Activated CD4-positive, alpha-beta memory T cell treated with anti-CD3 and anti-CD28 coated beads for 36 hours (primary cell): Measurements from ENCODE around the gene TMEM231. TPM values are rescaled to one million over a fixed set of nuclear protein-coding genes. Genes with fewer than 3 reads are reported as not detected.
A peak's percentile ranks its signal among the peaks of the same experiment; 100 is the strongest.
"Not testable (repeated sequence)": the region's sequence is repeated elsewhere in the genome, so short reads cannot be mapped to it uniquely, and the experiment has no call there.

Experiments
- CTCF ChIA-PET: fragments of 350-600 bp; sonication (Branson Sonifier 250); formaldehyde crosslinking; loops from one replicate; lab custom pipeline; 2021; ENCODE audit warnings: antibody characterized with exemption, inconsistent platforms; lab: Charles Lee
- POLR2A ChIA-PET: fragments of 350-600 bp; sonication (Branson Sonifier 250); formaldehyde crosslinking; loops from one replicate; lab custom pipeline; 2021; ENCODE audit warnings: antibody characterized with exemption; lab: Charles Lee
- DNase-seq: peaks from one replicate; pipeline ENCODE4 v3.0.0-alpha.2; 2020
- H3K27ac Mint-ChIP-seq: one replicate; pipeline ENCODE4 v1.8.0; 2021; ENCODE audit warnings: mixed read lengths
- H3K27me3 Mint-ChIP-seq: one replicate; pipeline ENCODE4 v1.8.0; 2021; ENCODE audit warnings: mixed read lengths
- H3K36me3 Mint-ChIP-seq: one replicate; pipeline ENCODE4 v1.8.0; 2021; ENCODE audit warnings: mixed read lengths
- H3K4me1 Mint-ChIP-seq: one replicate; pipeline ENCODE4 v1.8.0; 2021; ENCODE audit warnings: low read depth, mixed read lengths
- H3K4me3 Mint-ChIP-seq: one replicate; pipeline ENCODE4 v1.8.0; 2021; ENCODE audit warnings: mild to moderate bottlenecking, mixed read lengths
- H3K9me3 Mint-ChIP-seq: one replicate; pipeline ENCODE4 v1.8.0; 2021; ENCODE audit warnings: mixed read lengths
- intact Hi-C: fragments of 100-400 bp; cut with micrococcal nuclease; formaldehyde crosslinking; loops from one replicate; pipeline ENCODE4 v1.15.1; 2023
- total RNA-seq, 2 experiments: library from RNA; stranded (reverse); gene quantifications; one replicate each; pipeline ENCODE4 v1.2.3, GENCODE V29; 2021

The TMEM231 gene
- total RNA-seq, 2 experiments from 2014 or later = 4.6 to 5.3 TPM

DNA sequence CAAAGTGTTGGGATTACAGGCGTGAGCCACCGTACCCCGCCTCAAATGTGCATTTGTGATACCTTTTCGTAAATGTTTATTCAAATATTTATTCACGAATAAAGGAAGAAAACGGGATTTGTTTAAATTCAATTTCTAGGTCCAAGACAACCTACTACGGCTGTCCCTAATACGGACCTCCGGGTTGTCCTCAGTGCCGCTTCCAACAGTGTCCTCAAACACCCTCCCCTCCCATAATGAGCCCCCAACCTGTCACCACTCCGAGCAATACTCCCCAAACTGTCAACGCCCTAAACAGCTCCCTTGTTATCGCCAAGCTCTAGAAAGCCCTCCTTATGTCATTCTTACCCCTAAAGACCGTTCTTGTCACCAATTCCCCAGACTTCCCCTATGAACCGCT, 9.6 kb upstream of the TMEM231 start:
- intact Hi-C loops = loop anchor here (1.0 to 5.0 kb wide), 9 partner anchors 9 to 1625 kb away; partner anchors contain the start of genes ADAT1, CFDP1, KARS1 and MON1B
- peak overlapping the region; percentile 94 for H3K4me3 Mint-ChIP-seq
- no peak for DNase-seq
- peaks cover 7% of the 10 kb centered on the region for H3K27me3 Mint-ChIP-seq
- POLR2A ChIA-PET = interaction anchor here (1.0 to 3.7 kb wide), 3 partner anchors 10 to 82 kb away, joined by 6 to 17 read pairs (median 7); partner anchors contain the start of genes ADAT1, KARS1, TERF2IP and TMEM231
- no peaks in the 10 kb centered on the region for H3K9me3 Mint-ChIP-seq
- peaks cover 38% of the 10 kb centered on the region for H3K4me1 Mint-ChIP-seq
- H3K27ac Mint-ChIP-seq = peak overlapping the region; percentile 85
- CTCF ChIA-PET = interaction anchor here (0.6 to 3.8 kb wide), 7 partner anchors 10 to 100 kb away, joined by 3 to 19 read pairs (median 6); partner anchors contain the start of genes ADAT1, TMEM170A and TMEM231
- peaks cover 7% of the 10 kb centered on the region for H3K36me3 Mint-ChIP-seq

DNA sequence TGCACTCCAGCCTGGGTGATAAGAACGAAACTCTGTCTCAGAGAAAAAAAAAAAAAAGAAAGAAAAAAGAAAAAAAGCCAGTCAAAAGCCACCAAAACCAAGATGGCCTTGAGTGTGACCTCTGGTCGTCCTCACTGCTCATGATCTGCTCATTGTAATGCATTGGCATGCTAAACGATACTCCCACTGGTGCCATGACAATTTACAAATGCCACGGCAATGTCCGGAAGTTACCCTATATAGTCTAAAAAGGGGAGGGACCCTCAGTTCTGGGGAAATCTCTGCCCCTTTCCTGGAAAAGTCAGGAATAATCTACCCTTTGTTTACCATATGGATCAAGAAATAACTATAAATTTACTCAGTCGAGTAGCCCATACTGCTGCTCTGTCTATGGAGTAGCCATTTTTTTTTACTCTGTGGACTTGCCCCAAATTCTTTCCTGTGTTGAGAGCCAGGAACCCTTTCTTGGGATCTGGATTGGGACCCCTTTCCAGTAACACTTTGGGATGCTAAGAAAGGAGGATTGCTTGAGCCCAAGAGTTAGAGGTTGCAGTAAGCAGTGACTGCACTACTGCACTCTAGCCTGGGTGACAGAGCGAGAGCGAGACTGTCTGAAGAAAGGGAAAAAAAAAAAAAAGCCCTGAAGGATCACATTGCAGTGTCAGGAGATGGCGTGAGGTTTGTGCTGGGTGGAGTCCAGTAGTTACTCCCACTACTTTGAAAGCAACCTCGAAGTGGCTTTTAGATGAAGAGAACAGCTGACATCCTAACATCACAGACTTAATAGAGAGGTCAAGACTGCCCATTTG, 3.7 kb upstream of the TMEM231 start:
- intact Hi-C loops = no loop called here
- no peak for DNase-seq
- POLR2A ChIA-PET = no interaction called here
- H3K4me1 Mint-ChIP-seq = peaks cover 5% of the 10 kb centered on the region
- no peaks in the 10 kb centered on the region for H3K9me3 Mint-ChIP-seq
- H3K4me3 Mint-ChIP-seq = no peak overlapping the region
- CTCF ChIA-PET = interaction anchor here (1.2 to 1.5 kb wide), 2 partner anchors 9 to 42 kb away, joined by 3 to 4 read pairs; no protein-coding TSS in a partner anchor
- peaks cover 11% of the 10 kb centered on the region for H3K27me3 Mint-ChIP-seq
- H3K36me3 Mint-ChIP-seq = no peaks in the 10 kb centered on the region
- no peak overlapping the region for H3K27ac Mint-ChIP-seq

DNA sequence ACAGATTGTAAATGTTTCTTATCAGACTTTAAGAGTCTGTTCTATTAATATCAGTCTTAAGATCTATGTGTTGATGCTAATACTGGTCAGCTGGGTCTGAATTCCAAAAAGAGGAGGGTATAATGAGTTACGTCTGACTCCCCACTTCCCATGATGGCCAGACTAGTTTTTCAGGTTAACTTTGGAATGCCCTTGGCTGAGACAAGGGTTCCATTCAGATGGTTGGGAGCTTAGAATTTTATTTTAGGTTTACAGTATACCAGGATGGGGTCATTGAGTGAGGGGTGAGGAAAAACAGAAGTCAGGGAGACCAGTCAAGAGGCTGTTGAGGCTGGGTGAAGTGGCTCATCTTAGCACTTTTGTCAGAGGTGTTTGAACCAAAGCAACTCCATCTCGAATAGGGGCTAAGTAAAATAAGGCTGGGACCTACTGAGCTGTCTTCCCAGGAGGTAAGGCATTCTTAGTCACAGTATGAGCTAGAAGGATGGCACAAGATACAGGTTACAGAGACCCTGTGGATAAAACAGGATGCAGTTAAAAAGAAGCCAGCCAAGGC, 2.9 kb upstream of the TMEM231 start:
- Mint-ChIP-seq H3K36me3 (no peaks in the 10 kb centered on the region), H3K27ac (no peak overlapping the region), H3K4me3 (no peak overlapping the region), H3K4me1 (peaks cover 3% of the 10 kb centered on the region), H3K9me3 (no peaks in the 10 kb centered on the region), H3K27me3 (peaks cover 8% of the 10 kb centered on the region)
- intact Hi-C loops = no loop called here
- DNase-seq = no peak
- ChIA-PET POLR2A (no interaction called here), CTCF (interaction anchor here (1.5 kb wide), 1 partner anchor 8 kb away, joined by 3 read pairs; no protein-coding TSS in a partner anchor)

DNA sequence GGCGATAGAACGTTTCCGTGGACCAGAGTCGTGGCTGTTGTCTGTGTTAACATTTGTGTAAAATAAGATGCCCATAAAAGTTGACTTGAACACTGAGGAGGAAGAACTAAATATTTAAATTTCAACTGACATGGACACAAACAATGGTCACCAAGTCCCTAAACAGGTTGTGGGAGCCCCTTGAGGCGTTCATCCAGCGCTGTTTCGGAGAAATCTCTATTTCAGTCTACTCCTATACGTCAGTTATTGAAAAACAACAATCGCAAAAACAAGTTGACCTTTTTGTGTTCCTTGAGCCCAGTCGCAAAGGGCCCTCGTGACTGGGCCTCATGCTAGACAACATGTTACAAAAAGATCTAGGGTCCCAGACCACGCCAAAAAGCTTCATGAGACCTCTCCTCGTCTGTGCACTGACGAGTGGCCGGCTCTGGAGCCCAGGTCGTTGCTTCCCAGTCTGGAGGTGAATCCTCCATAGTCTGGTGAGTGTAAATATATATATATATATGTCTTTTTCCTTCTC, 439 bp upstream of the TMEM231 start:
- no peak for DNase-seq
- peak overlapping the region; percentile 88 for H3K4me3 Mint-ChIP-seq
- intact Hi-C loops = loop anchor here (1.0 to 2.0 kb wide), 7 partner anchors 9 to 1634 kb away; partner anchors contain the start of genes ADAT1, CFDP1, KARS1 and MON1B
- H3K4me1 Mint-ChIP-seq = peaks cover 3% of the 10 kb centered on the region
- H3K9me3 Mint-ChIP-seq = no peaks in the 10 kb centered on the region
- POLR2A ChIA-PET = interaction anchor here (1.0 to 2.1 kb wide), 5 partner anchors 8 to 93 kb away, joined by 3 to 8 read pairs (median 5); partner anchors contain the start of genes GABARAPL2 and TMEM170A
- CTCF ChIA-PET = interaction anchor here (0.6 to 2.8 kb wide), 9 partner anchors 9 to 382 kb away, joined by 3 to 13 read pairs (median 4); partner anchors contain the start of genes ADAT1, GABARAPL2 and TMEM170A
- H3K27me3 Mint-ChIP-seq = peaks cover 4% of the 10 kb centered on the region
- H3K27ac Mint-ChIP-seq = peak overlapping the region; percentile 85
- no peaks in the 10 kb centered on the region for H3K36me3 Mint-ChIP-seq

DNA sequence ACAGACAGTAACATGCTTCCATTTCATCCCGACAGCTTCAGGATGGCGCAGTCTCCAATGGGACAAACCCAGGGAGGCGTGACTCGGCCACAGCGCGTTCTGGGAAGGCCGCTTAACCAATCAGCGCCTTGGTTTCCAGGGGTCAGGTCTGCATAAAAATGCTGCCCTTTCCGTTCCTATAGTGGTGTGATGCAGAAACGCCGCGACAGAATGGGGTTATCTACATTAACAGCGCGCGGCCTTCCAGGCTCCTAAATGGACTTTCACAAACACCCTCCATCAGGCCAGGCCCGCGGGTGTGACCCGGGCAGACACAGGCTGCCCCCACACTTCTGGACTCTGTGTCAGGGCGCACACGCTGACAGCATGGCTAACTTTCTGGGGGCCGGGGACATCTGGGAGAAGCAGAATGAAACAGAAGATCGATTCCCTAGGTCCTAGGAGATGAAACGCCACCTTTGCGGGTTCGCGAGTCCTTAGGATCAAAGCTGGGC, 792 bp downstream of the TMEM231 start:
- DNase-seq = peak; percentile 34
- POLR2A ChIA-PET = interaction anchor here (0.5 to 2.1 kb wide), 5 partner anchors 9 to 1065 kb away, joined by 3 to 8 read pairs (median 5); partner anchors contain the start of gene GABARAPL2

DNA sequence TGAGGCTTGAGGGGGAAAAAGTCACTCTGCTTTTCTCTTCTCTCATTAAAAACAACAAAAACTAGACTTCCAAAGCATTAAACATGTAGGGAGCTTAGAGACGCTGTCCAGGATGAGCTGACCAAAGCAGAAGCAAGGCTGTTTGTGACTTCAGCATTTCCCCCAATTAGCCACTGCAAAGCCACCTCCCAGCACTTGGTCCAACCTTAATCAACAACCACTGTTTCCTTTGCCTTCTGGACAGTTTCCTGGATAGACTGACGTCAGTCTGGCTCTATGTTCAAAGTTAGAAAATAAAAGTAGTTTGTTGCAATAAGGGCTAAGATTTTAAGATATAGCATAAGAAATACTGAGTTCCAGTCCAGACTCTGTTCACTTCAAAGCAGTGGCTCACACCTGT, 3.1 kb downstream of the TMEM231 start:
- Mint-ChIP-seq H3K4me1 (peaks cover 6% of the 10 kb centered on the region), H3K36me3 (no peaks in the 10 kb centered on the region), H3K4me3 (no peak overlapping the region), H3K27me3 (no peaks in the 10 kb centered on the region), H3K27ac (no peak overlapping the region), H3K9me3 (no peaks in the 10 kb centered on the region)
- intact Hi-C loops = no loop called here
- DNase-seq = no peak
- POLR2A ChIA-PET = no interaction called here
- CTCF ChIA-PET = interaction anchor here (0.9 to 1.1 kb wide), 2 partner anchors 35 to 319 kb away, joined by 3 to 4 read pairs; no protein-coding TSS in a partner anchor

More for the DNA sequence above, 792 bp downstream of the TMEM231 start:
- H3K27ac Mint-ChIP-seq = peak overlapping the region; percentile 4
- peak overlapping the region; percentile 88 for H3K4me3 Mint-ChIP-seq
- CTCF ChIA-PET = interaction anchor here (0.8 to 2.8 kb wide), 7 partner anchors 10 to 93 kb away, joined by 3 to 13 read pairs (median 4); partner anchors contain the start of genes ADAT1, GABARAPL2 and TMEM170A
- H3K27me3 Mint-ChIP-seq = peaks cover 4% of the 10 kb centered on the region
- H3K9me3 Mint-ChIP-seq = no peaks in the 10 kb centered on the region
- intact Hi-C loops = no loop called here
- H3K4me1 Mint-ChIP-seq = peaks cover 3% of the 10 kb centered on the region
- no peaks in the 10 kb centered on the region for H3K36me3 Mint-ChIP-seq

DNA sequence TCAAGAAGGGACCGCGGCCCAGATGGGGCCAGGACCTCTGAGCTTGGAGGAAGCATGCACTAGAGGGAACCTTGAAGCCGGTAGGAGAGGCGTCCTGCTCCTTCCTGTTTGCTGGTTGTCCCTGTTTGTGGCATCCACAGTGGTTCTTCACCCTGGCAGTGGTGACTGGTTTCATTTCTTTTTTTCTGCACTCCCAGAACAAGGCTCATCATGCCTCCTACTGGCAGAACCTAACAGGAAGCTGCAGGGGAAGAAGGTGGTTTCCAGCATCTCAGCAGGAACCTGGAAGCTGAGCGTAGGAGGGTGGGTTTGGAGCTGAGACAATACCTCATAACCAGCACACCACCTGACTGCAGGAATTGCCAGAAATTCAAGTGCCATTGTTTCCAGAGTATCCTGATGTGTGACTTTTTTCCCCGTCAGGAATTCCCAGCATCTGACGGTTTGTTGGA, 5.8 kb downstream of the TMEM231 start:
- no peak overlapping the region for H3K4me3 Mint-ChIP-seq
- POLR2A ChIA-PET = interaction anchor here (0.8 kb wide), 1 partner anchor 66 kb away, joined by 4 read pairs; no protein-coding TSS in a partner anchor
- H3K36me3 Mint-ChIP-seq = no peaks in the 10 kb centered on the region
- intact Hi-C loops = no loop called here
- peaks cover 2% of the 10 kb centered on the region for H3K4me1 Mint-ChIP-seq
- H3K9me3 Mint-ChIP-seq = no peaks in the 10 kb centered on the region
- H3K27ac Mint-ChIP-seq = no peak overlapping the region
- H3K27me3 Mint-ChIP-seq = no peaks in the 10 kb centered on the region
- CTCF ChIA-PET = interaction anchor here (0.6 to 2.6 kb wide), 12 partner anchors 10 to 352 kb away, joined by 3 to 21 read pairs (median 4); partner anchors contain the start of gene TMEM170A
- peak; percentile 64 for DNase-seq

DNA sequence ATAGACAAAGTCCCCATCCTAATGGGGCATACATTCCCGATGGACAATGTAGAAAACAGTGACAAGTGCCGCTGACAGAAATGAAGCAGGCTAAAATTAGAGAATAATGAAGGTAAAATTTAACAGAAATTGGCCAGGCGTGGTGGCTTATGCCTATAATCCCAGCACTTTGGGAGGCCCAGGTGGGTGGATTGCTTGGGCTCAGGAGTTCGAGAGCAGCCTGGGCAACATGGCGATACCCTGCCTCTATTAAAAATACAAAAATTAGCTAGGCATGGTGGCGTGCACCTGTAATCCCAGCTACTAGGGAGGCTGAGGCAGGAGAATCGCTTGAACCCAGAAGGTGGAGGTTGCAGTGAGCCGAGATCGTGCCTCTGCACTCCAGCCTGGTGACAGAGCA, 7.6 kb downstream of the TMEM231 start:
- intact Hi-C loops, H3K27me3 Mint-ChIP-seq, DNase-seq, H3K4me3 Mint-ChIP-seq, H3K9me3 Mint-ChIP-seq, H3K36me3 Mint-ChIP-seq, CTCF ChIA-PET, H3K4me1 Mint-ChIP-seq, H3K27ac Mint-ChIP-seq, POLR2A ChIA-PET: not testable (repeated sequence)

DNA sequence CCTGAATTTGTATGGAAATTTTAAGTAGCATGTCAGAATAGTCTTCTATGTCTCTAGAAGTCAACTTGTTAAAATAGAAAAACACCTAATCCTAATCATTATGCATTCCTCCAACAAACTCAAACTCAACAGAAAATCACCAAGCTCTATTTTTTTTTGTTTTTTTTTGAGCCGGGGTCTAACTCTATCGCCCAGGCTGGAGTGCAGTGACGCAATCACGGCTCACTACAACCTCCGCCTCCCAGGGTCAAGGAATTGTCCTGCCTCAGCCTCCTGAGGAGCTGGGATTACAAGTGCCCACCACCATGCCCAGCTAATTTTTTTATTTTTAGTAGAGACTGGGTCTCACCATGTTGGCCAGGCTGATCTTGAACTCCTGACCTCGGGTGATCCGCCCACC, 9.8 kb downstream of the TMEM231 start:
- CTCF ChIA-PET = no interaction called here
- H3K4me1 Mint-ChIP-seq = peaks cover 2% of the 10 kb centered on the region
- no peak for DNase-seq
- intact Hi-C loops = no loop called here
- H3K9me3 Mint-ChIP-seq = no peaks in the 10 kb centered on the region
- H3K27ac Mint-ChIP-seq = no peak overlapping the region
- POLR2A ChIA-PET = no interaction called here
- no peaks in the 10 kb centered on the region for H3K27me3 Mint-ChIP-seq
- H3K36me3 Mint-ChIP-seq = peaks cover 1% of the 10 kb centered on the region
- no peak overlapping the region for H3K4me3 Mint-ChIP-seq

DNA sequence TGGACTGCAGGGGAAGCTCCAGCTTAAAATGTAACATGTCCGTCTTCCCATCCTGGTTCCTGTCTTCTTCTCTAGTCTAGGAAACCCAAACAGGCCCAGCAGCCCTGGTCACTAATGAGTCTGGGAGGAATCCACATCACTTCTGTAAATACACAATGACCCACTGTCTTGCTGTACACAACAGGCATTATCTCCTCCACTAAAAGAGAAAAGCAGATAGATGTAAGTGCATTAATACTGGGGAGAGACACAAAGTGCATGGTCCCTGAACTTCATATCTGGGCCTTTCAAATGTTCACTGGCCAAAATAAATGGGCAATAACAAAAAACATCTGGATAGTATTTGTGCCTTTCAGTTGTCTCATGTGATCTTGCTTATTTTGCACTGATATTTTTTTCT, 10.2 kb downstream of the TMEM231 start:
- H3K27me3 Mint-ChIP-seq, H3K4me3 Mint-ChIP-seq, H3K36me3 Mint-ChIP-seq, POLR2A ChIA-PET, DNase-seq, H3K27ac Mint-ChIP-seq, intact Hi-C loops, H3K9me3 Mint-ChIP-seq, H3K4me1 Mint-ChIP-seq, CTCF ChIA-PET: not testable (repeated sequence)

DNA sequence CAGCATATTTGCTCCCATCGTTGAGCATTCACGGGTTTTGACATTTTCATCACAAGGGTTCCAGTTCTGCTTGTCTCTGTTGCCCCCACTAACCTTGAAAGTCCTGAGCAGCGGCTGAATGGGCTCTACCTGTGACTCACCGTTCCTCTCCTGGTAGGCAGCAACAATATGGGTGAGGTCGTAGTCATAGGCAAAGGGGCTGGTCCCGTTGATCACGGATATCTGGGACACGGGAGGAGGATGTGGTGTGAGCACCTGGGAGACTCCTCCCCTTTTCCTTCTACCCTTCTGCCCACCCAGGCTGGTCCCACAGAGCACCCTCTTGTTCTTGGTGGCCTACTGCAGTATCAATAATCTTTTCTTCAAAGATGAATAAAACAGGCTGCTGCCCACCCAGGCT, 13.6 kb downstream of the TMEM231 start:
- CTCF ChIA-PET, H3K9me3 Mint-ChIP-seq, POLR2A ChIA-PET: not testable (repeated sequence)

More for the DNA sequence above, 13.6 kb downstream of the TMEM231 start:
- H3K27ac Mint-ChIP-seq, H3K27me3 Mint-ChIP-seq, intact Hi-C loops, H3K36me3 Mint-ChIP-seq, H3K4me3 Mint-ChIP-seq, DNase-seq, H3K4me1 Mint-ChIP-seq: not testable (repeated sequence)
